GDM1 (cell line): Measurements from ENCODE around the gene PAN2.

Source experiments
- DNase-seq: peaks from one replicate; lab custom pipeline; 2025; lab: John Stamatoyannopoulos, UW

The PAN2 gene

DNA sequence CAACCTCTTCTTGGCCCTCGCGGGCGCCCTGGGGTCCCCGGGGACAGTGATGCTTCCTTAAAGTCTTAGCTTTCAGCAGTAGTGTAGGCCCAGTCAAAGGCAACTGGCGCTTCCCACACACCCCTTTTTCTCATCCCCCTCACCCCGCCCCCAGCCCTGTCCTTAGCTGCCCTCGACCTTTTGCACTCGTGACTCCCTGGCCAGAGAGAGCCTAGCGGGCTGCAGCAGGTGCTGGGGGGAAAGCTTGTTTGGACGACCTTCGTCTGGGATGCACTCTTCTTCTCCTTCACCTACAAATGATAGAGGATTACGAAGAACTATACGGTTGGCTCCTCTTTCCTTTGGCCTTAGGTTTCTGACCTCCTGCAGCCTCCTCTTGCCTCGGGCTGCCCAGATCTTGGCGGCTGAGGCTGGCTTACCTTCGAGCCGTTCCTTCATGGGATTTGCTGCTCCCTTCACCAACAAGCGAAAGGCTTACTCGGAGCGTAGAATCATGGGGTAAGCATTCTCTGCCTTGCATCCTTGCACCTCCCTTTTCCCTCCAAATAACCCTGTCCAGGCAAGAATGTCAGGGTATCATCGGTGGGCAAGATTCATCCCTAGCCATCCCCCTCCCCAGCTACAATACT lies 66.2 kb downstream of the PAN2 start:
- DNase-seq = no peak

DNA sequence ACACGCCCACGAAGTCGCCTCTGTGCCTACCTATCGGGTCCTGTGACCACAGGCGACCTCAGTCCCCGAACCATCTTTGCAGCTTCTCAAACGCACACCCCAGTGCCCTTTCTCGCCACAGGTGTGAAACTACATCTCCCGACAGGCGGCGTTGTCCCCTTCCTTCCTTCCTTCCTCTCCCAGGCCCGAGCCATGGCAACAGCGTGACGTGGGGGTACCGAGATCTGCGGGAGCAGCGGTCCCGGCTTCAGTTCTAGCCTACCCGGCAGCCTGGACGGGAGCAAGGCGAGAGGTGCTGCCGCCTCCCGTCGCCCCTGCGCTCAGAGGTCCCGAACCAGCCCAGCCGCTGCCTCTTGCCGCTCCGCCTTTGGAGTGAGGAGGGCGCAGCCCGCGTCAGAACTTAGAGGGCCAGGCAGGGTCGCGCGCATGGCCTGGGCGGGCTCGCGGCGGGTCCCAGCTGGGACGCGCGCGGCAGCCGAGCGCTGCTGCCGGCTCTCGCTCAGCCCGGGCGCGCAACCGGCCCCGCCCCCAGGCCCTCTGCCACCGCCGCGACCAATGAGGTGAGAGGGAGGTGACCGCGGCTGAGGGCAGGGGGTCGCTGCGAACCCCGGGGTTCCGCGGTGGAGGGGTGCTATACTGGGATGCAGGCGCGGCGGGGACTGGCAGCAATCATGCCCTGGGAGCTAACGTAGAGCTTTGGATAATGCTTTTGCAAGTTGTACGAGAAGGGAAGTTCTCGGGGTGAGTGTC lies 66.9 kb downstream of the PAN2 start, which contains the start of gene COQ10A:
Gene COQ10A, plus strand, starts transcription at position 250 of the 750 bp plus-strand sequence. Its CDS starts 177 bp downstream, at position 427.
- DNase-seq = peak; percentile 79
